ENCODE results near the gene FAM168A.

GRCh38 chr11:73406619-73407018 lies 191.3 kb downstream of the FAM168A start:
- TF ChIP-seq, protein P1, sequence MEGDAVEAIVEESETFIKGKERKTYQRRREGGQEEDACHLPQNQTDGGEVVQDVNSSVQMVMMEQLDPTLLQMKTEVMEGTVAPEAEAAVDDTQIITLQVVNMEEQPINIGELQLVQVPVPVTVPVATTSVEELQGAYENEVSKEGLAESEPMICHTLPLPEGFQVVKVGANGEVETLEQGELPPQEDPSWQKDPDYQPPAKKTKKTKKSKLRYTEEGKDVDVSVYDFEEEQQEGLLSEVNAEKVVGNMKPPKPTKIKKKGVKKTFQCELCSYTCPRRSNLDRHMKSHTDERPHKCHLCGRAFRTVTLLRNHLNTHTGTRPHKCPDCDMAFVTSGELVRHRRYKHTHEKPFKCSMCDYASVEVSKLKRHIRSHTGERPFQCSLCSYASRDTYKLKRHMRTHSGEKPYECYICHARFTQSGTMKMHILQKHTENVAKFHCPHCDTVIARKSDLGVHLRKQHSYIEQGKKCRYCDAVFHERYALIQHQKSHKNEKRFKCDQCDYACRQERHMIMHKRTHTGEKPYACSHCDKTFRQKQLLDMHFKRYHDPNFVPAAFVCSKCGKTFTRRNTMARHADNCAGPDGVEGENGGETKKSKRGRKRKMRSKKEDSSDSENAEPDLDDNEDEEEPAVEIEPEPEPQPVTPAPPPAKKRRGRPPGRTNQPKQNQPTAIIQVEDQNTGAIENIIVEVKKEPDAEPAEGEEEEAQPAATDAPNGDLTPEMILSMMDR (IDR thresholded peaks at IDR 0.05): no peak
- TF ChIP-seq EZH2 (IDR thresholded peaks at IDR 0.05): no peak
- TF ChIP-seq EZH2phosphoT487 (IDR thresholded peaks at IDR 0.05): no peak
